IPS-11a (cell line): ENCODE measurements around the gene OSBPL10.

ENCODE experiments used
- H3K4me3 ChIP-seq: one replicate; pipeline ENCODE4 v1.5.1; 2013; ENCODE audit warnings: low read depth, low read length, control low read depth

Gene OSBPL10

GRCh38 chr3:31687020-31687802 lies 293.9 kb downstream of the OSBPL10 start:
- H3K4me3 ChIP-seq: no peak overlapping the region

DNA sequence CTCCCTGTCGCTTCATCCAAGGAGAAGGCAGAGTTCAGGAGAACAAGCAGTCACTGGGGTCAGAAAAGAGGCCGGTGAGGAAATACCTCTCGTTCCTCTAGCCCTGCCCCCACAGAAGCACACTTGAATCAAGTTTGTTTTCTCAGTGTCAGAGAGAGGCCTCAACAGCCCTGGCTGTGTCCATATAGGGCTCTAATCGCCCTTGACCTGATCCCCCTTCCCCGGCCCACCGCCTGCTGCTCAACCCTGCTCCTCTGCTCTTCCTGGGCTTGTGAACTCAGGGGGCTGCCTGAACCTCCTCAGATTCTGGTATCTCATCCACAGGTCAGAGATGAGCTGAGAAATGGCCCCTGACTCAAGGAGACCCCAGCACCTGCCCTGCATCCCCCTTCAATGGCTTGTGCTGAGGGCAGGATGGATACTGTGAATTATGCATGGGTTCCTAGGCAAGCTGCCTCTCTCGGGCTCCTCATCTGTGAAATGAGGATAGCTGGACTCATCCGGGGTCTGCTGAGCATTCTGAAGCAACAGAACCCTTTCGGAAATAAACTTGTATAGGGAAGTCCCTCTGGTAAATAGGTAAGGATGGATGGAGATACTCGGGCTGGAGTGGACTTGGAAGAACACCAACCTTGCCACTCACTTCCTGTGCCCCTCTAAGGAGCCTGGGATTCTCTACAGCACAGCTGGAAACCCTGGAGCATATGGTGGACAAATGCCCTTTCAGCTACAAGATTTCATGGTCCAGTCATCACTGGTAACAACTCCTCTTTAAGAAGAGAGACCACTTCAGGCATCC lies 300.8 kb downstream of the OSBPL10 start:
- no peak overlapping the region for H3K4me3 ChIP-seq

- no peak overlapping the region for H3K4me3 ChIP-seq
These were observed 304.5 kb downstream of the OSBPL10 start for GRCh38 chr3:31676556-31676955.

DNA sequence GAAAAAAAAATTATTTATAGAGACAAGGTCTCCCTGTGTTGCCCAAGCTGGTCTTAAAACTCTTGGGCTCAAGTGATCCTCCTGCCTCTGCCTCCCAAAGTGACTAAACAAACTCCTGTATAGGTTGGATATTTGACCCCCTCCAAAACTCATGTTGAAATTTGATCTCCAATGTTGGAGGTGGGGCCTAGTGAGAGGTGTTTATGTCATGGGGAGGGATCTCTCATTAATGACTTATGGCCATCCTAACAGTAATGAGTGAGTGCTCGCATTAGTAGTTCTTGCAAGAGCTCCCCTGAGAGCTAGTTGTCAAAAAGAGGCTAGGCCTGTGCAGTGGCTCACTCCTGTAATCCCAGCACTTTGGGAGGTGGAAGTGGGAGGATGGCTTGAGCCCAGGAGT lies 307.1 kb downstream of the OSBPL10 start:
- H3K4me3 ChIP-seq: no peak overlapping the region

DNA sequence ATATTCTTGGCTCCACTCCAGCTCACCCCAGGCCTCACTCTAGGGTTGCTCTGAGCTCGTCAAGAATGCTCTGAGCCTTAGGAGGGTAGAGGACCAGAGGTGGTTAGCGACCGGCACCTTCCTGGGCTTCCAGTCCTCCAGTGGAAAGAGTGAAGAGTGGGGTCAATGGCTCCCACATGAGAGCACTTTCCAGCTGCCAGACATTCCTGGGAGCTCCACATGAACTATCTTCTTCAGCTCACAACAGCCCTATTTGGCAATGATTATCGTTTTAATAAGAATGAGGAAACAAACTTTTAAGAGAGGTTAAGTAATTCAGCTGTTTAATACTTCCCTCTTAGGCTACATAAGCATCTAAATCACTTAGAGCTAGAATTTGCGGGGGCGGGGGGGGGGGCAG lies 309.1 kb downstream of the OSBPL10 start:
- no peak overlapping the region for H3K4me3 ChIP-seq

GRCh38 chr3:31671451-31671850 lies 309.6 kb downstream of the OSBPL10 start:
- no peak overlapping the region for H3K4me3 ChIP-seq

DNA sequence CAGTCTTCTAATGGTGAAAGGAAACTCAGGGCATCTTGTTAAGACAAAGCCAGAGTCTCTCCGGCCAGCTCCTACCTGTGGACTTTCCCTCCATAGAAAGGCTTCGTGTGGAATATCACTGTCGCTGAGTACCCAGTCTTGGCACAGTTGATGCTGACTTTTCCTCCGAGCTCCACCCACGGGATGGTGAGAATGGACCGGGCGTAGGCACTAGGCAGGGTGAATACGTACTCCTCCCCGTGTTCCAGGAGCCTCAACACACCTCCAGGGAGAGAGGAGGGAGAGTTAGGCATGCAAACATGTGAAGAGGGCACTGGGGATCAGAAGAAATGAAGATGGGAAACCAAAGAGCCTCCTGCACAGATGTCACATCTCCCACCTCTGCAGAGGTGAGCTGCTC lies 310.3 kb downstream of the OSBPL10 start:
- no peak overlapping the region for H3K4me3 ChIP-seq

GRCh38 chr3:31670136-31670535 lies 310.9 kb downstream of the OSBPL10 start:
- no peak overlapping the region for H3K4me3 ChIP-seq

- H3K4me3 ChIP-seq: no peak overlapping the region
These were observed 312.8 kb downstream of the OSBPL10 start for GRCh38 chr3:31668242-31668641.

DNA sequence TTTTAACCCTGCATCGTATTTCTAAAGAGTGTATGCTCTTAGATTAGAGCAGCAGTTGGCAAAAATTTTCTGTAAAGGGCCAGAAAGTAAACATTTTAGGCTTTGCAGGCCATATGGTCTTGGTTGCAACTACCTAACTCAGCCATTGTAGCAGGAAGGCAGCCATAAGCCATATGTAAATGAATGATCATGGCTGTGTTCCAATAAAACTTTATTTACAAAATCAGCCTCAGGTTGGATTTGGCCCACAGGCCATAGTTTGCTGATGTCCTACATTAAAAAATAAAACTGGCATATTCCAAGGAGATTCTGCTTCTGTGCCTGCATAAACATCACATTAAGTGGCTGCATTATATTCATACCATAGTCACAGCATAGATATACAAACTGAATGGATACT lies 313.5 kb downstream of the OSBPL10 start:
- no peak overlapping the region for H3K4me3 ChIP-seq

GRCh38 chr3:31664031-31664430 lies 317.0 kb downstream of the OSBPL10 start:
- H3K4me3 ChIP-seq: no peak overlapping the region

GRCh38 chr3:31661993-31662670 lies 318.9 kb downstream of the OSBPL10 start:
- no peak overlapping the region for H3K4me3 ChIP-seq

GRCh38 chr3:31661286-31661685 lies 319.8 kb downstream of the OSBPL10 start:
- H3K4me3 ChIP-seq: no peak overlapping the region

DNA sequence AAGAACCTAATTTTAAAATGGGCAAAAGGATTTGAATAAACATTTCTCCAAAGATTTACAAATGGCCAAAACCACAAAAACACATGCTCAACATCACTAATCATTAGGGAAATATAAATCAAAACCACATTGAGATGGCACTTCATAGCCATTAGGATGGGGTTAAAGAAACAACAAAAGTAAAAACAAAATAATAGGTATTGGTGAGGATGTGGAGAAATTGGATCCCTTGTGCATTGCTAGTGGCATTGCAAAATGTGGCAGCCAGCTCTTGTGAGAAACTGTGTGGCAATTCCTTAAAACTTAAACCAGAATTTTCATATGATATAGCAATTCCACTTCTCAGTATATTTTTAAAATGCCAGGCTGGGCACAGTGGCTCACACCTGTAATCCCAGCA lies 321.8 kb downstream of the OSBPL10 start:
- no peak overlapping the region for H3K4me3 ChIP-seq

DNA sequence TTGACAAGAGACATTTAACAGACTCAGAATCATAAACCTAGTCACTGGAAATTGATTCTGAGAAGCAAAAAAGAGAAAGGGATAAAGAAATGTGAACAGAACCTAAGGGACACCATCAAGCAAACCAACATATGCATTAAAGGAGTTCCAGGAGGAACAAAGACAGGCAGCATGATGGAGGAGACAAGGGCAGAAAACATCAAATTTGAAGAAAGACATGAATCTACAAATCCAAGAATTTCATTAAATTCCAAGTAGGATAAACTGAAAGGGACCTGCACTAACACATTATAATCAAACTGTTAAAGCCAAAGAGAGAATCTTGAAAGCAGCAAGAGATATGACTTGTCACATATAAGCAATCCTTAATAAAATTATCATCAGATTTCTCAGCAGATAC lies 326.1 kb downstream of the OSBPL10 start:
- H3K4me3 ChIP-seq: no peak overlapping the region

GRCh38 chr3:31653464-31653863 lies 327.6 kb downstream of the OSBPL10 start:
- H3K4me3 ChIP-seq: no peak overlapping the region

GRCh38 chr3:31652296-31652695 lies 328.8 kb downstream of the OSBPL10 start:
- no peak overlapping the region for H3K4me3 ChIP-seq

- H3K4me3 ChIP-seq: no peak overlapping the region
These were observed 332.6 kb downstream of the OSBPL10 start for GRCh38 chr3:31648286-31648968.

GRCh38 chr3:31645256-31645655 lies 335.8 kb downstream of the OSBPL10 start:
- no peak overlapping the region for H3K4me3 ChIP-seq

DNA sequence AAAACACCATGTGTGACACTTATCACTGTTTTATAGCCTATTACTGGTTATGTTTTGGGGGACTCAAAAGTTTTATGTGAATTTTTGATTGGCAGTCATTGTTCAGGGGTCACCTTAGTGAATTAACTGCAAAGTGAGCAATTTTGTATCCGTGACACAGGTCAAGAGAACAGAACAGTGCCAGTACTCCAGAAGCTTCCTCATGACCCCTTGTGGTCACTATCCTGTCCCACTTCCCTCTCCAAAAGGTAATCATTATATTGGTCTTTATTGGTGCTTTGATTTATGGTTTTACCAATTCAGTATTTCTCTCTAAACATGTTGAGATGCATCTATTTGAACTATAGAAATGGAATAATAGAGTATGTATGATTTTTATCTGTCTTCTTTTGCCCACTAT lies 341.2 kb downstream of the OSBPL10 start:
- no peak overlapping the region for H3K4me3 ChIP-seq
